Measurements from ENCODE around the gene FFAR3. TPM values are rescaled to one million over a fixed set of nuclear protein-coding genes. Genes with fewer than 3 reads are reported as not detected.
A peak's percentile ranks its signal among the peaks of the same experiment; 100 is the strongest.

The FFAR3 gene
- total RNA-seq, 4 donors from 2014 or later = 0.95 to 5.5 (median 2.2) TPM

- no peak for TF ChIP-seq CTCF (IDR thresholded peaks at IDR 0.05)
- ATAC-seq (ENCODE audit: low FRiP score) = peak; percentile 27
- no peak for DNase-seq (ENCODE audit: low spot score)
Observed at GRCh38 chr19:35337097-35337983, 20.9 kb upstream of the FFAR3 start.

- TF ChIP-seq CTCF (IDR thresholded peaks at IDR 0.05) = no peak
- no peak for DNase-seq (ENCODE audit: low spot score)
- ATAC-seq (ENCODE audit: low FRiP score) = no peak
Observed at GRCh38 chr19:35337984-35338296, 20.3 kb upstream of the FFAR3 start.

DNA sequence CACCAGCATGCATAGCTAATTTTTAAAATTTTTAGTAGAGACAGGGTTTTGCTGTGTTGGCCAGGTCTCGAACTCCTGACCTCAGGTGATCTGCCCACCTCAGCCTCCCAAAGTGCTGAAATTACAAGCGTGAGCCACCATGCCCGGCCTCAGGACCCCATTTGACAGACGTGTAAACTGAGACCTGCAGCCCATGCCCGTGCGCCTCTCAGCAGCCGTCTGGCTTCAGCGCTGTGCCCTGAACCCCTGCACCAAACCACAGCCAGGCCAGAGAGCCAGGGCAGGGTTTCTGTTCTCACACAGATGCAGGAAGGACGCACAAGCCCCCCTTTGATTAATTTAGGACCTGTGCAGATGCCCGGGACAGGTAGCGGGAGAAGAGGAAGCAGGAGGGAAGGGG, 17.8 kb upstream of the FFAR3 start:
- ATAC-seq (ENCODE audit: low FRiP score) (no peak), DNase-seq (ENCODE audit: low spot score) (no peak)
- no peak for TF ChIP-seq CTCF (IDR thresholded peaks at IDR 0.05)

- no peak for ATAC-seq (ENCODE audit: low FRiP score)
- no peak for DNase-seq (ENCODE audit: low spot score)
Observed at GRCh38 chr19:35341006-35341405, 17.3 kb upstream of the FFAR3 start.

GRCh38 chr19:35341565-35342225, 16.6 kb upstream of the FFAR3 start:
- no peak for DNase-seq (ENCODE audit: low spot score)
- ATAC-seq (ENCODE audit: low FRiP score) = no peak
- no peak for TF ChIP-seq CTCF (IDR thresholded peaks at IDR 0.05)

More at GRCh38 chr19:35341006-35341405, 17.3 kb upstream of the FFAR3 start:
- TF ChIP-seq CTCF (IDR thresholded peaks at IDR 0.05) = no peak

DNA sequence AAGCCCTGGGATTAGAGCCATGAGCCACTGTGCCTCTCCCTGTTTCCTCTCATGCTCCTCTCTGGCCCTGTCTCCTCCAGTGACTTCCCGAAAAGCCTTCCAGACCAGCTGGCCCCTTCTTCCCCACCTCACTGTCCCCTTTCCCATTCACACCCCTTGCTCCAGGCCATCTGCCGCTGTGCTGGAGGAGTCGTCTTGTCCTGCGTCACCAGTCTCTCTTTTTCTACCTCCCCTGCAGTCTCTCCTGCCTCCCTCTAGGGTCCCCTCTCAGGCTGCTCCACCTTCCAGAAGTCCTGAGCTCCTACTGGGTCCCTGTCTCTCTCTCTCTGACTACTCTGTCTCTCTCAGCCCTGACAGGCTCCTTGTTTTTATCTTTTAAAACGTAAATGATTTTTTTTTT, 15.8 kb upstream of the FFAR3 start:
- no peak for TF ChIP-seq CTCF (IDR thresholded peaks at IDR 0.05)
- ATAC-seq (ENCODE audit: low FRiP score) (no peak), DNase-seq (ENCODE audit: low spot score) (no peak)

All from omental fat pad (tissue), 4 donors.